Psoas muscle (tissue), 8 donors: ENCODE results near the gene TMEM59L. TPM values are rescaled to one million over a fixed set of nuclear protein-coding genes. Genes with fewer than 3 reads are reported as not detected.

Experiments used
- ATAC-seq, 4 donors: fragments of 200-7000 bp; cut with Tn5 transposase; one replicate each; pipeline ENCODE4 v1.9.1; 2020; ENCODE audit warnings: moderate library complexity in 3 of 4, mild to moderate bottlenecking in 2 of 4
- DNase-seq, 2 donors: peaks; one replicate each; pipeline ENCODE4 v3.0.0-alpha.2; 2020
- H3K27ac ChIP-seq: fragments of 200-600 bp; one replicate; pipeline ENCODE4 v1.8.0; 2022
- H3K27me3 ChIP-seq, 3 donors: fragments of 200-600 bp in 1 of 3; one replicate each; pipeline versions ENCODE4 v1.6.1 to v1.8.0; 2013 to 2022; ENCODE audit warnings: low read length in 2 of 3, mild to moderate bottlenecking in 2 of 3, moderate library complexity in 1 of 3; ENCODE audit not compliant: insufficient read depth in 3 of 3
- H3K36me3 ChIP-seq, 2 donors: fragments of 200-600 bp in 1 of 2; one replicate each; pipeline versions ENCODE4 v1.6.1 to v1.8.0; 2013 to 2022; ENCODE audit warnings: low read depth in 1 of 2, mild to moderate bottlenecking in 1 of 2, moderate library complexity in 1 of 2; ENCODE audit not compliant: insufficient read depth in 1 of 2
- H3K4me1 ChIP-seq: fragments of 200-600 bp; one replicate; pipeline ENCODE4 v1.8.0; 2022
- H3K4me3 ChIP-seq: fragments of 200-600 bp; one replicate; pipeline ENCODE4 v1.8.0; 2022; ENCODE audit warnings: mild to moderate bottlenecking
- H3K9me3 ChIP-seq: fragments of 200-600 bp; one replicate; pipeline ENCODE4 v1.8.0; 2022
- CTCF ChIP-seq: fragments of 200-600 bp; IDR thresholded peaks from one replicate; pipeline ENCODE4 v1.8.0; 2022; ENCODE audit warnings: antibody characterized with exemption
- WGBS, 3 donors: extraction: QIAGEN DNeasy Blood & Tissue Kit; methylation state at CpG; one replicate each; pipeline versions ENCODE4 v1.1.6 to v1.1.7; 2013; 5-methylcytosine and 5-hydroxymethylcytosine counted together
- intact Hi-C, 2 donors: fragments of 100-400 bp; cut with DNase I; formaldehyde crosslinking; loops; one replicate each; pipeline versions ENCODE4 v1.11.0 to v1.14.2; 2022
- long read RNA-seq, 2 donors: library from polyadenylated mRNA; unstranded; transcript quantifications; one replicate each; pipeline ENCODE4 v2.0.0, GENCODE V29; 2021
- polyA plus RNA-seq, 3 donors: library from polyadenylated mRNA; stranded (reverse); fragments of 200-250 nt; gene quantifications; one replicate each; pipeline ENCODE4 v1.2.3, GENCODE V29; 2013
- total RNA-seq, 4 donors: library from RNA; stranded (reverse); fragmentation: NEBNext Ultra II Directional in 2 of 4; extraction: Animal tissue kit (Norgen Biotek cat#: 25700) in 2 of 4; gene quantifications; one replicate each; pipeline versions ENCODE4 v1.2.1 to v1.2.4, GENCODE V29; 2021 to 2023
- donor health status: healthy with polysubstance abuse.
- donor health status: DM: no; HTN: no; CAD: no; lungs with moderate emphysema.
- donor health status: Bipolar disorder and iron deficiency.
- donor health status: healthy.
- donor health status: DM: yes; HTN: yes; CAD: no.
- donor health status: DM: no; HTN: no; CAD: no.
- donor health status: DM: no; HTN: no; CAD: no.
- donor health status: DM: yes; HTN: yes; CAD: no.

TMEM59L gene
- total RNA-seq (1 to 10 TPM in 3 of 4 donors, under 1 TPM in 1; 0.79 to 3.2 (median 2.6) TPM), polyA plus RNA-seq (1 to 10 TPM in 2 of 3 donors, under 1 TPM in 1; 0.85 to 4.8 (median 1.5) TPM)
- long read RNA-seq, donor 1, partial matches to known transcripts = 0 of 1 reads
- long read RNA-seq, donor 1, other reads (novel, unspliced or antisense) = 0 of 1 reads
- long read RNA-seq, donor 2, partial matches to known transcripts = 1 of 2 reads
- long read RNA-seq, donor 2, other reads (novel, unspliced or antisense) = 1 of 2 reads

- ATAC-seq (peak in 3 of 4 donors; percentile 27 to 39 (median 36)), DNase-seq (no peak)
- no peak for TF ChIP-seq CTCF
- Histone ChIP-seq H3K27ac (no peak within 1 kb of the TSS), H3K36me3 (no peaks in the 10 kb centered on the region), H3K9me3 (no peaks in the 10 kb centered on the region), H3K27me3 (peaks cover 0 to 84% (median 33%) of the 10 kb centered on the region in 3 donors), H3K4me3 (peak within 1 kb of the TSS; percentile 56), H3K4me1 (peaks cover 13% of the 10 kb centered on the region)
- intact Hi-C loops = no loop called here
- WGBS, 3 donors = 3 to 5% (median 3%) methylated on average over 41 to 70 of the region's 70 CpGs
Measured at GRCh38 chr19:18612772-18613588, at the start of gene TMEM59L. TSS of gene TMEM59L (plus strand) at chr19:18612870. CDS start at chr19:18612959, 89 bp downstream.

GRCh38 chr19:18566953-18567352, 45.7 kb upstream of the TMEM59L start:
- DNase-seq (no peak), ATAC-seq (no peak)
- H3K4me1 ChIP-seq = no peaks in the 10 kb centered on the region
- no peak for TF ChIP-seq CTCF
- no peaks in the 10 kb centered on the region for H3K9me3 ChIP-seq
- 91 to 96% (median 96%) methylated on average over 8 of the region's 8 CpGs for WGBS, 3 donors
- no peak overlapping the region for H3K4me3 ChIP-seq
- intact Hi-C loops = no loop called here
- H3K27ac ChIP-seq = no peak overlapping the region
- H3K36me3 ChIP-seq = peaks cover 5 to 74% of the 10 kb centered on the region in 2 donors
- H3K27me3 ChIP-seq = no peaks in the 10 kb centered on the region

- Histone ChIP-seq H3K4me3 (no peak overlapping the region), H3K27ac (no peak overlapping the region), H3K27me3 (no peaks in the 10 kb centered on the region), H3K4me1 (peaks cover 9% of the 10 kb centered on the region), H3K36me3 (peaks cover 5 to 70% of the 10 kb centered on the region in 2 donors), H3K9me3 (no peaks in the 10 kb centered on the region)
- intact Hi-C loops = no loop called here
- WGBS, 3 donors = 88 to 92% (median 88%) methylated on average over 15 of the region's 15 CpGs
- TF ChIP-seq CTCF = no peak
- no peak for DNase-seq
- no peak for ATAC-seq
Measured at GRCh38 chr19:18568367-18568766, 44.3 kb upstream of the TMEM59L start.

GRCh38 chr19:18571564-18572344, 40.9 kb upstream of the TMEM59L start, which contains the start of gene UBA52:
TSS of gene UBA52 (plus strand) at chr19:18571857. CDS start at chr19:18573301, 1,444 bp downstream.
- peaks cover 4 to 70% of the 10 kb centered on the region in 2 donors for H3K36me3 ChIP-seq
- ATAC-seq = peak; percentile 95 to 98 (median 96)
- intact Hi-C loops = loop anchor here (5.0 kb wide), 3 partner anchors 54 to 104 kb away; no protein-coding TSS in a partner anchor

More at GRCh38 chr19:18571564-18572344, 40.9 kb upstream of the TMEM59L start, which contains the start of gene UBA52:
- no peak for TF ChIP-seq CTCF
- Histone ChIP-seq H3K4me3 (peak within 1 kb of the TSS; percentile 77), H3K27me3 (no peaks in the 10 kb centered on the region), H3K9me3 (no peaks in the 10 kb centered on the region), H3K4me1 (peaks cover 13% of the 10 kb centered on the region), H3K27ac (peak within 1 kb of the TSS; percentile 94)
- peak; percentile 99 for DNase-seq
- 0 to 1% (median 0%) methylated on average over 61 to 75 of the region's 75 CpGs for WGBS, 3 donors
